ENCODE results near the gene NUP210.

DNA sequence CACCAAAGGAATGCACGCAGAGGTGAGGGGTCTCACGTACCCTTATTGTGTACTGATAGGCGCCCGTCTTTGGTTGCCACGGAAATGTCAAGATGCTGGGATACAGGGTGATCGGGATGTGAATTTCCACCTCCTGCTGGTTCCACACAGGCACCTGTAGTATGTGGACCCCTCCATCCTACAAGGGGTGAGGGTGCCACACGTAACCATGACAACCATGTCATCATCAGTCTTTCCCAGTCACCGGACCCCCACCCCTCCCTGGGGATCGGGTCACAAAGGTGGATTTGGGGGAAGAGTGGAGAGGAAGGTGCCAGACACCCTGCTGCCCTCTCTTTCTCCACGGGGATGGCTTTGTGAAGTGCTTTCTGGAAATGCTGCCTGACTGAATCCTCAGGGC lies 44.7 kb downstream of the NUP210 start:
- TF ChIP-seq, protein P1, sequence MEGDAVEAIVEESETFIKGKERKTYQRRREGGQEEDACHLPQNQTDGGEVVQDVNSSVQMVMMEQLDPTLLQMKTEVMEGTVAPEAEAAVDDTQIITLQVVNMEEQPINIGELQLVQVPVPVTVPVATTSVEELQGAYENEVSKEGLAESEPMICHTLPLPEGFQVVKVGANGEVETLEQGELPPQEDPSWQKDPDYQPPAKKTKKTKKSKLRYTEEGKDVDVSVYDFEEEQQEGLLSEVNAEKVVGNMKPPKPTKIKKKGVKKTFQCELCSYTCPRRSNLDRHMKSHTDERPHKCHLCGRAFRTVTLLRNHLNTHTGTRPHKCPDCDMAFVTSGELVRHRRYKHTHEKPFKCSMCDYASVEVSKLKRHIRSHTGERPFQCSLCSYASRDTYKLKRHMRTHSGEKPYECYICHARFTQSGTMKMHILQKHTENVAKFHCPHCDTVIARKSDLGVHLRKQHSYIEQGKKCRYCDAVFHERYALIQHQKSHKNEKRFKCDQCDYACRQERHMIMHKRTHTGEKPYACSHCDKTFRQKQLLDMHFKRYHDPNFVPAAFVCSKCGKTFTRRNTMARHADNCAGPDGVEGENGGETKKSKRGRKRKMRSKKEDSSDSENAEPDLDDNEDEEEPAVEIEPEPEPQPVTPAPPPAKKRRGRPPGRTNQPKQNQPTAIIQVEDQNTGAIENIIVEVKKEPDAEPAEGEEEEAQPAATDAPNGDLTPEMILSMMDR (IDR thresholded peaks at IDR 0.05; ENCODE audit: low read depth, low read length, missing input control): no peak
- TF ChIP-seq, protein P2, sequence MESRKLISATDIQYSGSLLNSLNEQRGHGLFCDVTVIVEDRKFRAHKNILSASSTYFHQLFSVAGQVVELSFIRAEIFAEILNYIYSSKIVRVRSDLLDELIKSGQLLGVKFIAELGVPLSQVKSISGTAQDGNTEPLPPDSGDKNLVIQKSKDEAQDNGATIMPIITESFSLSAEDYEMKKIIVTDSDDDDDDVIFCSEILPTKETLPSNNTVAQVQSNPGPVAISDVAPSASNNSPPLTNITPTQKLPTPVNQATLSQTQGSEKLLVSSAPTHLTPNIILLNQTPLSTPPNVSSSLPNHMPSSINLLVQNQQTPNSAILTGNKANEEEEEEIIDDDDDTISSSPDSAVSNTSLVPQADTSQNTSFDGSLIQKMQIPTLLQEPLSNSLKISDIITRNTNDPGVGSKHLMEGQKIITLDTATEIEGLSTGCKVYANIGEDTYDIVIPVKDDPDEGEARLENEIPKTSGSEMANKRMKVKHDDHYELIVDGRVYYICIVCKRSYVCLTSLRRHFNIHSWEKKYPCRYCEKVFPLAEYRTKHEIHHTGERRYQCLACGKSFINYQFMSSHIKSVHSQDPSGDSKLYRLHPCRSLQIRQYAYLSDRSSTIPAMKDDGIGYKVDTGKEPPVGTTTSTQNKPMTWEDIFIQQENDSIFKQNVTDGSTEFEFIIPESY (IDR thresholded peaks at IDR 0.05): no peak
- TF ChIP-seq FOXA1 (IDR thresholded peaks at IDR 0.05) (no peak), SP1 (IDR thresholded peaks at IDR 0.05) (no peak), TAF1 (conservative IDR thresholded peaks at IDR 0.05) (no peak), GABPA (IDR thresholded peaks at IDR 0.05 in 1 of 2, conservative IDR thresholded peaks at IDR 0.05 in 1 of 2) (no peak), HNF4G (IDR thresholded peaks at IDR 0.05) (no peak), YY1 (IDR thresholded peaks at IDR 0.05) (no peak), HNF4A (conservative IDR thresholded peaks at IDR 0.05) (no peak), RXRA (IDR thresholded peaks at IDR 0.05) (no peak)
- TF ChIP-seq, protein P3, sequence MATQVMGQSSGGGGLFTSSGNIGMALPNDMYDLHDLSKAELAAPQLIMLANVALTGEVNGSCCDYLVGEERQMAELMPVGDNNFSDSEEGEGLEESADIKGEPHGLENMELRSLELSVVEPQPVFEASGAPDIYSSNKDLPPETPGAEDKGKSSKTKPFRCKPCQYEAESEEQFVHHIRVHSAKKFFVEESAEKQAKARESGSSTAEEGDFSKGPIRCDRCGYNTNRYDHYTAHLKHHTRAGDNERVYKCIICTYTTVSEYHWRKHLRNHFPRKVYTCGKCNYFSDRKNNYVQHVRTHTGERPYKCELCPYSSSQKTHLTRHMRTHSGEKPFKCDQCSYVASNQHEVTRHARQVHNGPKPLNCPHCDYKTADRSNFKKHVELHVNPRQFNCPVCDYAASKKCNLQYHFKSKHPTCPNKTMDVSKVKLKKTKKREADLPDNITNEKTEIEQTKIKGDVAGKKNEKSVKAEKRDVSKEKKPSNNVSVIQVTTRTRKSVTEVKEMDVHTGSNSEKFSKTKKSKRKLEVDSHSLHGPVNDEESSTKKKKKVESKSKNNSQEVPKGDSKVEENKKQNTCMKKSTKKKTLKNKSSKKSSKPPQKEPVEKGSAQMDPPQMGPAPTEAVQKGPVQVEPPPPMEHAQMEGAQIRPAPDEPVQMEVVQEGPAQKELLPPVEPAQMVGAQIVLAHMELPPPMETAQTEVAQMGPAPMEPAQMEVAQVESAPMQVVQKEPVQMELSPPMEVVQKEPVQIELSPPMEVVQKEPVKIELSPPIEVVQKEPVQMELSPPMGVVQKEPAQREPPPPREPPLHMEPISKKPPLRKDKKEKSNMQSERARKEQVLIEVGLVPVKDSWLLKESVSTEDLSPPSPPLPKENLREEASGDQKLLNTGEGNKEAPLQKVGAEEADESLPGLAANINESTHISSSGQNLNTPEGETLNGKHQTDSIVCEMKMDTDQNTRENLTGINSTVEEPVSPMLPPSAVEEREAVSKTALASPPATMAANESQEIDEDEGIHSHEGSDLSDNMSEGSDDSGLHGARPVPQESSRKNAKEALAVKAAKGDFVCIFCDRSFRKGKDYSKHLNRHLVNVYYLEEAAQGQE (IDR thresholded peaks at IDR 0.05): no peak

Measured in liver (tissue), 3 donors.